Stimulated activated CD4-positive, alpha-beta T cell treated with anti-CD3 and anti-CD28 coated beads, Interleukin-15, amount 100 ng/mL, for 24 hours (primary cell): ENCODE measurements around the gene ARV1.
"Not testable (repeated sequence)": the region's sequence is repeated elsewhere in the genome, so short reads cannot be mapped to it uniquely, and the experiment has no call there.

Experiments
- DNase-seq: peaks from one replicate; pipeline ENCODE4 v3.0.0-alpha.2; 2020

ARV1 gene

DNA sequence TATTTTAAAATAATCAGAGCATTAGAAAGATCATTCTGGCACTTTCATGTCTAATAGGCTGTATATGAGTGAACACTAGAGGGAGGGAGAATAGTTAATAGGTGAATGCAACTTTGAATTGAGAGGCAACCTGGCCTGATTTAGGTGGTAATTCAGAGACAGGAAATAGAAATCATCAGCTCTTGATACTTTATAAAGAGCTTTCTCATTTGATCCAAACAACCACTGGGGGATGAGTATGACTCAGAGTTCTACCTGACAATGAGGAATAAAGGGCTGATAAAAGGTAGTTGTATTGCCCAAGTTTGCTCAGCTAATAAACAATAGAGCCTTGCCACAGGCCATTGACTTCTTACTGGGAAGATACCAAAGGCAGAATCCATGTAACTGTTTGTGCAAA lies 66.4 kb downstream of the ARV1 start:
- DNase-seq, result no peak

DNA sequence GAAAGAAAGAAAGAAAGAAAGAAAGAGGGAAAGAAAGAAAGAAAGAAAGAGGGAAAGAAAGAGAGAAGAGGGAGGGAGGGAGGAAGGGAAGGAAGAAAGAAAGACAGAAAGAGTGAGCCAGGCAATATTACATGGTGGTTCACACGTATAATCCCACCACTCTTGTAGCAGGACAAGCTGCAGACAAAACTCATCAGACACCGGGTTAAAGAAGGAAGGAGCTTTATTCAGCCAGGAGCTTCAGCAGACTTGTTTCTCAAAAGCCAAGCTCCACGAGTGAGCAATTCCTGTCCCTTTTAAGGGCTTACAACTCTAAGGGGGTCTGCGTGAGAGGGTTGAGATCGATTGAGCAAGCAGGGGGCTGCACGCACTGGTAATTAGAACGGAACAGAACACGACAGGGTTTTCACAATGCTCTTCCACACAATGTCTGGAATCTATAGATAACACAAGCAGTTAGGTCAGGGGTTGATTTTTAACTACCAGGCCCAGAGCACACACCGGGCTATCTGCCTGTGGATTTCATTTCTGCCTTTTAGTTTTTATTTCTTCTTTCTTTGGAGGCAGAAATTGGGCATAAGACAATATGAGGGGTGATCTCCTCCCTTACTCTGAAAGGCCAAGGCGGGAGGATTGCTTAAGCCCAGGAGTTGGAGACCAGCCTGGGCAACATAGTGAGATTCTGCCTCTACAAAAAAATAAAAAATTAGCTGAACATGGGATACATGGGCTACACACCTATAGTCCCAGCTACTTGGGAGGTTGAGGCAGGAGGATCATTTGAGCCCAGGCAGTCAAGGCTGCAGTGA lies 67.2 kb downstream of the ARV1 start:
- not testable (repeated sequence) for DNase-seq

DNA sequence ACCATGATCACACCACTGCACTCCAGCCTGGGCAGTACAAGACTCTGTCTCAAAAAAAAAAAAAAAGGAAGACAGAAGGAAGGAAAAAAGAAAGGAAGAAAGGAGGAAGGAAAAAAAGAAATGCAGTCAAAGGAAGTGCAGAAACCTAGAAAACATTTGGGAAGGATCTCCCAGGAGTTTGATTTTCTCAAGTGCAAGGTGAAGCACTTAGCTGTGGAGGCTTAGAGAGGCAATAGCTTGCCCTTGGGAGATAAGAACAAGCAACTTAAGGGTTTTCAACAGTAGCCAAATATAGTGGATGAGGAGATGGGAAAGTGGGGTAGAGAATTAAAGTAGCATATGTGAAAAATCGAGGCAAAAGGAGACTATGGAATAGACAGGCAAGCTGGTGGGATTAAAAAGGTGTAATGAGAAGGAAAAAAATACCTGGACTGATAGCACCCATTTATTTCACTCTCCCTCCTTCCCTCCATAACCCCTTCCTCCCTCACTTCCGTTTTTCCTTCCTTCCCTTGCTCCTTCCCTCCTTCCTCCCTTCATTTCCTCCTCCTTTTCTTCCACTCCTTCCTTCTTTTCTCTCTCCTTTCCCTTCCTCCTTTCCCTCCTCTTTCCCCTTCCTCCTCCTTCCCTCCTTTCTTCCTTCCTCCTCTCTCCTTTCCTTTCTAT lies 68.0 kb downstream of the ARV1 start:
- no peak for DNase-seq

DNA sequence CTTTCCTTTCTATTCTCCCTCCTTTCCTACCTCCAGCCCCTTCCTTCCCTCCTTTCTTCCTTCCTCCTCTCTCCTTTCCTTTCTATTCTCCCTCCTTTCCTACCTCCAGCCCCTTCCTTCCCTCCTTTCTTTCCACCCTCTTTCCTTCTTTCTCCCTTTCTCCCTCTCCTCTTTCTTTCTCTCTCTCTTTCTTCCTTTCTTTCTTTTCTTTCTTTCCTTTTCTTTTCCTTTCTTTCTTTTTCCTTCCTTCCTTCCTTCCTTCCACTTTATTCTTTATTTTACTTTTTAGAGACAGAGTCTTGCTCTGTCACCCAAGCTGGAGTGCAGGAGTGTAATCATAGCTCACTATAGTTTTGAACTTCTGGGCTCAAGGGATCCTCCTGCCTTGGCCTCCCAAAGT lies 68.6 kb downstream of the ARV1 start:
- not testable (repeated sequence) for DNase-seq

- not testable (repeated sequence) for DNase-seq
Observed at GRCh38 chr1:231048419-231048818, 69.5 kb downstream of the ARV1 start.

GRCh38 chr1:231049121-231049979 lies 70.5 kb downstream of the ARV1 start:
- DNase-seq, result no peak
